HG03521 (cell line): Measurements from ENCODE around the gene FSTL3.
A peak's percentile ranks its signal among the peaks of the same experiment; 100 is the strongest.
"Not testable (repeated sequence)": the region's sequence is repeated elsewhere in the genome, so short reads cannot be mapped to it uniquely, and the experiment has no call there.

Experiments used
- ATAC-seq: cut with Tn5 transposase; IDR thresholded peaks from one replicate; pipeline ENCODE4 v1.9.1; 2021; ENCODE audit warnings: mild to moderate bottlenecking, moderate library complexity; ENCODE audit not compliant: unreplicated experiment

The FSTL3 gene

GRCh38 chr19:676339-677105 lies at the start of gene FSTL3:
Gene FSTL3, plus strand, starts transcription at chr19:676392. Its CDS starts 32 bp downstream, at chr19:676424.
- no peak for ATAC-seq

DNA sequence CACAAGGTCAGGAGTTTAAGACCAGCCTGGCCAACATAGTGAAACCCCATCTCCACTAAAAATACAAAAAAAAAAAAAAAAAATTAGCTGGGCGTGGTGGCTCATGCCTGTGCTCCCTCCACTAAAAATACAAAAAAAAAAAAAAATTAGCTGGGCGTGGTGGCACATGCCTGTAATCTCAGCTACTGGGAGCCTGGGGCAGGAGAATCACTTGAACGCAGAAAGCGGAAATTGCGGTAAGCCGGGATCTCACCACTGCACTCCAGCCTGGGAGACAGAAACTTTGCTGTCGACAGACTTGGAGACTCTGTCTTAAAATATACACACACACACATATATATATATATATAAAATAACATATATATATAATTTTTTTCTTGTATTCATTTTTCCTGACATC lies 49.6 kb upstream of the FSTL3 start:
- not testable (repeated sequence) for ATAC-seq

- ATAC-seq: no peak
These were observed 48.0 kb upstream of the FSTL3 start for GRCh38 chr19:628168-628567.

GRCh38 chr19:629515-629914 lies 46.7 kb upstream of the FSTL3 start:
- ATAC-seq: not testable (repeated sequence)

GRCh38 chr19:629961-630714 lies 46.1 kb upstream of the FSTL3 start:
- no peak for ATAC-seq

- peak; percentile 10 for ATAC-seq
These were observed 43.6 kb upstream of the FSTL3 start for GRCh38 chr19:632579-633067.

- peak; percentile 87 for ATAC-seq
These were observed 43.0 kb upstream of the FSTL3 start, which contains the start of gene POLRMT for GRCh38 chr19:633068-633785. Gene POLRMT, minus strand, starts transcription at chr19:633537. Its CDS starts 25 bp downstream, at chr19:633512.

DNA sequence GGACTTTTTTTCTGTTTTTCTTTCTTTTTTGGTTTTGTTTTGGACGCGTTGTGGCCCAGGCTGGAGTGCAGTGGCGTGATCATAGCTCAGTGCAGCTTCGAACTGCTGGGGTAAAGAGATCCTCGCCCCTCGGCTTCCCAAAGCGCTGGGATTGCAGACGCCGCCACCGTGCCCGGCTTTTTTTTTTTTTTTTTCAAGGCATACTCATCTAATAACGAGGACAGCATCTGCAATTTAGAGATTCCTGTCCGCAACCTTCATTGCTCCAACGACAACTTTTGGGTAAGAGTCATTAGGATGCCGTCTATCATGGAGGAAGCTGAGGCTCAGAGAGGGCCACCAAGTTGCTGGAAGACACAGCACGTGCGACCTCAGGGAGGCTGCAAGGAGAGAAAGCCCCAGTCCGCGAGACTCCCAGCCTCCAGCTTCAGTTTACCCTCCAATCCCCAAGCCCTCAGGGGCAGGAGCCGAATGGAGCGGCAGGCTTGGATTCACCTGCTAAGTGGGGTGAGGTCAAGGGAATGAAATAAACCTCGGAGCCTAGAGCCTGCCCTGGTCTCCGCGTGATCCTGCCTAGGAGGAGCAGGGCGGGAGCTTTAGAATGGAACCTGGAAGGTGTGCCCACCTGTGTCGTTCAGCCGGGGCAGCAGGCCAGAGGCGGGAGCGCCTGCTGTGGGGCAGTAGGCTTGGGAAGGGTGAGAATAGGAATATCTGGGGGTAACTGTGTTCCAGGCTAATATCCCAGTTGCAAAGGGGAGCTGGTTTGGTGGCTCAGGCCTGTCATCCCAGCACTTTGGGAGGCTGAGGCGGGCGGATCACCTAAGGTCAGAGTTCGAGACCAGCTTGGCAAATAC lies 42.2 kb upstream of the FSTL3 start:
- no peak for ATAC-seq

GRCh38 chr19:634975-635652 lies 41.1 kb upstream of the FSTL3 start:
- no peak for ATAC-seq

DNA sequence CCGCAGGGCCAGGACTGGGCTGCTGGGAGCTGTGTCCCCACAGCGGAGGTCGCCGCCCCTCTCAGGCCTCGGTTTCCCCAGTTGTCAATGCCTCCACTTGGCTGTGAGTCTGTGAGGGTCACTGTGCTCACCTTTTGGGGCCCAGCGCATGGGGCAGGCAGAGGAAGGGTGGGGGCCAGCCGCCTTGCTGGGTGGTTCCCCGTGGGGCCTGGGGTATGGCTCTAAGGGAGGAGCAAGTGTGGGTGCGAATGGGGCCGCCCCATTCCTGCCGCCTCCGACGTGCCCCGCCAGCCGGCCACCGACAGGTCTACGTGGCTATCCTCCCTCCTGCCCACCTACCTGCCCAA lies 37.3 kb upstream of the FSTL3 start:
- ATAC-seq: no peak

DNA sequence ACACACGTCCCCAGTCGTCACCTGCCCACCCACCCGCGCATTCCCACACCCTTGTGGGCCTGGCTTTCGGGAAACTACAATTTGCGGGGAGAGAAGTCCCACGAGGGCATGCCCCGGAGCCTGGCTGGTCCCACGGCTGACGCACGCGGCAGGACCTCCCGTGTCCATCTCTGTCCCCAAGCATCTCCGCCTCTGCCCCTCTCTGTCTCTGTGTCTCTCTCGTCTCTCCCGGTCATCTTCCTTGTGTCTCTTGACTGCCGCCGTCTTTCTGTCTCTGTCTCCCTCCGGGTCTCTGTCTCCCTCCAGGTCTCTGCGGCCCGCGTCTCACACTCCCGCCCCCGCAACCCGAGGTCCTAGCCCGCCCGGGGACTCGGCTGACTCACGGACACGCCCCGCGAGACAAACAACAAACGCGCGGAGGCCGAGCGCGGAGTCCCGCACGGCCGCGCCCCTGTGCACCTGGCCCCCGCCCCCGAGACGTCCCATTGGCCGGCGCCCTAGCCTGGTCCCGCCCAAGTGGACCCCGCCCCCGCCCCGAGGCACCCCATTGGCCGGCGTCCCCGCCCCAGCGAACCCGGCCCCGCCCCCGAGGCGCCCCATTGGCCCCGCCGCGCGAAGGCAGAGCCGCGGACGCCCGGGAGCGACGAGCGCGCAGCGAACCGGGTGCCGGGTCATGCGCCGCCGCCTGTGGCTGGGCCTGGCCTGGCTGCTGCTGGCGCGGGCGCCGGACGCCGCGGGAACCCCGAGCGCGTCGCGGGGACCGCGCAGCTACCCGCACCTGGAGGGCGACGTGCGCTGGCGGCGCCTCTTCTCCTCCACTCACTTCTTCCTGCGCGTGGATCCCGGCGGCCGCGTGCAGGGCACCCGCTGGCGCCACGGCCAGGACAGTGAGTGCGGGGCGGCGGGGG lies 36.7 kb upstream of the FSTL3 start, which contains the start of gene FGF22:
FGF22 (plus strand) TSS at position 627 of the 908 bp plus-strand sequence; CDS start at position 674, 47 bp downstream.
- peak; percentile 73 for ATAC-seq

- ATAC-seq: no peak
These were observed 36.0 kb upstream of the FSTL3 start for GRCh38 chr19:640161-640558.

DNA sequence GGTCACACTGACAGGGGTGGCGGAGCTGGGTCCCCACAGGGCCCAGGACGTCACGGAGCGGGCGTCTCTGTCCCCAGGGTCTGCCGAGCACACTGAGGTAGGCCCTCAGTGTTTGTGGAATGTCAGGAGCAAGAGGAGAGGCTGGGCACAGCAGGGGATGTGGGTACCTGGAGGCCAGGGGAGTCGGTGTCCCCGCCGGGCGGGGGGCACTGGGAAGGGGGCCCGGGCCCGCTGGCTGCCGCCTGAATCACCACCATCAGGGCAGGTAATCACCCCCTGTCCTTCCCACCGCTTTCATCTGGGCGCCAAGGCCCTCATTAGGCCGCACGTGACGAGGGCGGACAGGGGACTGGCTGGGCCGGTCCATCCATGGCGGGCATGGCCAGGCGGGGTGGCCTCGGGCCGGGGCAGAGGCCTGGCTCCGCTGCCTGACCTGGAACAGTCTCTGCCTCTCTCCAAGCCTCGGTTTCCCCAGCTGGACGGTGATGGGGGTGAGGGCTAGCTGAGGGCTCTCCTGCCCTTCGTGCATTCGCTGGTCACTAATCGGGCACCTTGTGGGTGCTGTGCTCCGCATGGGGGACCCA lies 35.5 kb upstream of the FSTL3 start:
- no peak for ATAC-seq

GRCh38 chr19:641702-642101 lies 34.5 kb upstream of the FSTL3 start:
- no peak for ATAC-seq

GRCh38 chr19:642767-643727 lies 33.1 kb upstream of the FSTL3 start:
- ATAC-seq: no peak

- ATAC-seq: no peak
These were observed 32.5 kb upstream of the FSTL3 start for GRCh38 chr19:643736-644135.

DNA sequence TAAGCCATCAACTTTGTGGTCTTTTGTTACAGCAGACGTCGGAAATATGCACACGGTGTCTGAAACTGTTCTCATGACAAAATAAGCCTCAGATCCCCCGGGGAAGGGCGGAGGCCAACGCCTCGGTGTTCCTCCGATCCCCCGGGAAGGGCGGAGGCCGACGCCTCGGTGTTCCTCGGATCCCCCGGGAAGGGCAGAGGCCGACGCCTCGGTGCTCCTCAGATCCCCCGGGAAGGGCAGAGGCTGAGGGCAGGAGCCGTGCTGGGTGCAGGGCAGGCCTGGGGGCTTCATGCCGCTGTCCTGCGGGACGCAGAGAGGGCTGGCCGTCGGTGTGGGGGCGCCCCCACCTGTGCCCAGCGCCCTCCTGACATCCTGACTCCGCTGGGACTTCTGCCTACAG lies 31.8 kb upstream of the FSTL3 start:
- no peak for ATAC-seq
